ENCODE results near the gene RAB5IF. TPM values are rescaled to one million over a fixed set of nuclear protein-coding genes. Genes with fewer than 3 reads are reported as not detected.
A peak's percentile ranks its signal among the peaks of the same experiment; 100 is the strongest.

Gene RAB5IF
- total RNA-seq, 2 experiments from 2014 or later, result 62.6 to 74.8 TPM

DNA sequence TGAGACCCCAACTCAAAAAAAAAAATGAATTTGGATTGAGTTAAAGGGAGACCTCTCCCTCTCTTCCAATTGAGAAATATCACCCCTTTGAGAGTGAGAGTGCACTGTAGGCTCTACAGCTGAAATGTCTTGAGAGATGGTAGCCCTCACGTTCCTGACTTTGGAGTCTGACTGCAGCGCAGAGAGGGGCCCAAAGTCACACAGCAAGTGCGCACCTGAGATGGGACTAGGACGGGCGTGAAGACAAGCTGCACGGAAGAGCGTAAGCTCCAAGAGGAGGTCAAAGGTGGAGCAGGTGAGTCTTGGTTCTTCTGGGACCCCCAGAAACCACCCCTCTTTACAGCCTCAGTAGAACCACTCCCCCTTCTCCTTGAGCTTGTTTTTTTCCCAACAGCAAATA, 39.8 kb downstream of the RAB5IF start:
- Histone ChIP-seq H3K9me3 (ENCODE audit: control insufficient read depth in 1 of 2, insufficient read depth in 1 of 2, low read length in 2 of 2) (no peaks in the 10 kb centered on the region), H3K4me1 (ENCODE audit: insufficient read depth, low read length) (peaks cover 59% of the 10 kb centered on the region), H3K27ac (ENCODE audit: low read depth in 1 of 2, low read length in 2 of 2) (peak overlapping the region; percentile 64 to 69), H3K27me3 (ENCODE audit: control insufficient read depth in 1 of 2, insufficient read depth in 2 of 2, low read length in 2 of 2) (no peaks in the 10 kb centered on the region), H3K4me3 (ENCODE audit: low read length) (peak overlapping the region; percentile 79), H3K36me3 (ENCODE audit: insufficient read depth, low read length) (peaks cover 12% of the 10 kb centered on the region)
- Mint-ChIP-seq H3K36me3 (ENCODE audit: low read depth) (peaks cover 42% of the 10 kb centered on the region), H3K4me1 (ENCODE audit: low read depth) (peaks cover 64% of the 10 kb centered on the region), H3K27me3 (no peaks in the 10 kb centered on the region), H3K27ac (peak overlapping the region; percentile 97), H3K9me3 (no peaks in the 10 kb centered on the region), H3K4me3 (peak overlapping the region; percentile 98)
- ATAC-seq (ENCODE audit: poor library complexity) (no peak), DNase-seq (peak in 3 of 14 experiments; percentile 21 to 29 (median 24))
- intact Hi-C loops (cut with DNase I, micrococcal nuclease), result loop anchor here (2.0 kb wide), 3 partner anchors 15 to 41 kb away; partner anchors contain the start of gene RAB5IF (in 1 of the 2)
- ChIA-PET CTCF (interaction anchor here (1.0 to 2.8 kb wide), 4 partner anchors 32 to 53 kb away, joined by 4 to 15 read pairs (median 5); partner anchors contain the start of gene RAB5IF), POLR2A (interaction anchor here (0.6 to 4.2 kb wide), 18 partner anchors 9 to 691 kb away, joined by 3 to 38 read pairs (median 3); partner anchors contain the start of genes DSN1, RAB5IF, SCAND1 and TGIF2)
- no peak for TF ChIP-seq CTCF (IDR thresholded peaks at IDR 0.05)

DNA sequence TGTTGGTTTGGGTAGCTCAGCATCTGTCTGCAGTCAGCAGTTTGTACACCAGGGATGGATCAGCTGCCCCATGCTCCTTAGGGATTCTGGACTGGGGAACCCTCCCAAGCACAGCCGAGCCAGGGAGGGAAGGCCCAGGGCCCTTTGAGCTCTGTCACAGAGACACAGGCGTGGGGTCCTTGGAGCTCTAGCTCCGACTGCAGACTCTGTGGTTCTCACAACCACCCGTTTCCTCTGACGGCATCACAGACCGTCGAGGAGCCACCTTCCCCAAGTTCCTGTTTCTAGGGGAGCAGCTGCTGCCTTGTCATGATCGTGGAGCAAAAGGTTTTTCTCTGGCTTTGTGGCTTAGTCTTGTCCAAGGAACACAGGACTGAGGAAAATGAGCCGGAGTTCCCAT, 40.4 kb downstream of the RAB5IF start, which contains the start of gene SLA2:
TSS of gene SLA2 (minus strand) at position 199 of the 400 bp plus-strand sequence. CDS start 4,861 bp downstream, outside the sequence.
- Histone ChIP-seq H3K36me3 (ENCODE audit: insufficient read depth, low read length) (peaks cover 7% of the 10 kb centered on the region), H3K27ac (ENCODE audit: low read depth in 1 of 2, low read length in 2 of 2) (peak within 1 kb of the TSS; percentile 64 to 69), H3K4me3 (ENCODE audit: low read length) (peak within 1 kb of the TSS; percentile 79), H3K27me3 (ENCODE audit: control insufficient read depth in 1 of 2, insufficient read depth in 2 of 2, low read length in 2 of 2) (no peaks in the 10 kb centered on the region), H3K4me1 (ENCODE audit: insufficient read depth, low read length) (peaks cover 56% of the 10 kb centered on the region), H3K9me3 (ENCODE audit: control insufficient read depth in 1 of 2, insufficient read depth in 1 of 2, low read length in 2 of 2) (no peaks in the 10 kb centered on the region)
- Mint-ChIP-seq H3K4me1 (ENCODE audit: low read depth) (peaks cover 64% of the 10 kb centered on the region), H3K4me3 (peak within 1 kb of the TSS; percentile 98), H3K27me3 (no peaks in the 10 kb centered on the region), H3K36me3 (ENCODE audit: low read depth) (peaks cover 36% of the 10 kb centered on the region), H3K9me3 (no peaks in the 10 kb centered on the region), H3K27ac (peak within 1 kb of the TSS; percentile 97)
- ATAC-seq (ENCODE audit: poor library complexity) (peak; percentile 83), DNase-seq (peak; percentile 53 to 88 (median 64))
- no peak for TF ChIP-seq CTCF (IDR thresholded peaks at IDR 0.05)
- intact Hi-C loops (cut with DNase I, micrococcal nuclease), result loop anchor here (1.0 to 2.0 kb wide), 4 partner anchors 15 to 90 kb away; partner anchors contain the start of gene RAB5IF (in 1 of the 2)
- POLR2A ChIA-PET, result interaction anchor here (0.6 to 4.2 kb wide), 16 partner anchors 12 to 691 kb away, joined by 3 to 38 read pairs (median 4); partner anchors contain the start of genes DSN1, RAB5IF, SCAND1 and TGIF2
- CTCF ChIA-PET, result interaction anchor here (0.5 to 2.8 kb wide), 6 partner anchors 9 to 54 kb away, joined by 3 to 15 read pairs (median 4); partner anchors contain the start of gene RAB5IF

GRCh38 chr20:36646678-36647077, 41.1 kb downstream of the RAB5IF start:
- peak overlapping the region; percentile 98 for H3K4me3 Mint-ChIP-seq
- peaks cover 33% of the 10 kb centered on the region for H3K36me3 Mint-ChIP-seq (ENCODE audit: low read depth)
- Histone ChIP-seq H3K27ac (ENCODE audit: low read depth in 1 of 2, low read length in 2 of 2) (peak overlapping the region; percentile 64 to 69), H3K9me3 (ENCODE audit: control insufficient read depth in 1 of 2, insufficient read depth in 1 of 2, low read length in 2 of 2) (no peaks in the 10 kb centered on the region), H3K4me1 (ENCODE audit: insufficient read depth, low read length) (peaks cover 49% of the 10 kb centered on the region), H3K36me3 (ENCODE audit: insufficient read depth, low read length) (peaks cover 3% of the 10 kb centered on the region), H3K4me3 (ENCODE audit: low read length) (no peak overlapping the region), H3K27me3 (ENCODE audit: control insufficient read depth in 1 of 2, insufficient read depth in 2 of 2, low read length in 2 of 2) (no peaks in the 10 kb centered on the region)
- ChIA-PET POLR2A (interaction anchor here (0.7 to 4.2 kb wide), 8 partner anchors 16 to 184 kb away, joined by 3 to 38 read pairs (median 10); partner anchors contain the start of genes RAB5IF and TGIF2), CTCF (interaction anchor here (0.5 to 2.8 kb wide), 4 partner anchors 9 to 41 kb away, joined by 3 to 15 read pairs (median 4); partner anchors contain the start of gene RAB5IF)
- no peak for TF ChIP-seq CTCF (IDR thresholded peaks at IDR 0.05)
- no peaks in the 10 kb centered on the region for H3K9me3 Mint-ChIP-seq
- intact Hi-C loops (cut with DNase I, micrococcal nuclease), result loop anchor here in 1 of 2 experiments (1.0 kb wide), 1 partner anchor 90 kb away; no protein-coding TSS in a partner anchor
- no peak for ATAC-seq (ENCODE audit: poor library complexity)
- no peaks in the 10 kb centered on the region for H3K27me3 Mint-ChIP-seq
- DNase-seq, result no peak
- H3K27ac Mint-ChIP-seq, result peak overlapping the region; percentile 97
- peaks cover 60% of the 10 kb centered on the region for H3K4me1 Mint-ChIP-seq (ENCODE audit: low read depth)
